ENCODE data around the gene DPT.

Gene DPT

GRCh38 chr1:168755800-168756418, 26.9 kb upstream of the DPT start:
- no peak overlapping the region for H3K4me3 ChIP-seq (ENCODE audit: low read depth, low read length)
- no peak for DNase-seq (ENCODE audit: low read depth)
- TF ChIP-seq CTCF (IDR thresholded peaks at IDR 0.05; ENCODE audit: insufficient read depth, low read depth, low read length, missing control alignments), result no peak

- no peak overlapping the region for H3K4me3 ChIP-seq (ENCODE audit: low read depth, low read length)
- TF ChIP-seq CTCF (IDR thresholded peaks at IDR 0.05; ENCODE audit: insufficient read depth, low read depth, low read length, missing control alignments), result no peak
- no peak for DNase-seq (ENCODE audit: low read depth)
Observed at GRCh38 chr1:168752171-168752832, 23.3 kb upstream of the DPT start.

- H3K4me3 ChIP-seq (ENCODE audit: low read depth, low read length), result no peak overlapping the region
- DNase-seq (ENCODE audit: low read depth), result no peak
- no peak for TF ChIP-seq CTCF (IDR thresholded peaks at IDR 0.05; ENCODE audit: insufficient read depth, low read depth, low read length, missing control alignments)
Observed at GRCh38 chr1:168751195-168751650, 22.2 kb upstream of the DPT start.

GRCh38 chr1:168742994-168743650, 14.1 kb upstream of the DPT start:
- no peak overlapping the region for H3K4me3 ChIP-seq (ENCODE audit: low read depth, low read length)
- DNase-seq (ENCODE audit: low read depth), result no peak
- no peak for TF ChIP-seq CTCF (IDR thresholded peaks at IDR 0.05; ENCODE audit: insufficient read depth, low read depth, low read length, missing control alignments)

- TF ChIP-seq CTCF (IDR thresholded peaks at IDR 0.05; ENCODE audit: insufficient read depth, low read depth, low read length, missing control alignments), result no peak
- no peak overlapping the region for H3K4me3 ChIP-seq (ENCODE audit: low read depth, low read length)
- no peak for DNase-seq (ENCODE audit: low read depth)
Observed at GRCh38 chr1:168742386-168742785, 13.4 kb upstream of the DPT start.

- DNase-seq (ENCODE audit: low read depth), result no peak
- TF ChIP-seq CTCF (IDR thresholded peaks at IDR 0.05; ENCODE audit: insufficient read depth, low read depth, low read length, missing control alignments), result no peak
- no peak overlapping the region for H3K4me3 ChIP-seq (ENCODE audit: low read depth, low read length)
Observed at GRCh38 chr1:168739908-168740307, 10.9 kb upstream of the DPT start.

All from GM12865 (cell line).